Esophagus mucosa (tissue), 1 donor: ENCODE measurements around the gene CNTFR. TPM values are rescaled to one million over a fixed set of nuclear protein-coding genes. Genes with fewer than 3 reads are reported as not detected.

Experiments
- ATAC-seq: fragments of 200-7000 bp; cut with Tn5 transposase; one replicate; pipeline ENCODE4 v1.9.1; 2020
- total RNA-seq: library from RNA; stranded (reverse); gene quantifications from one replicate; pipeline ENCODE4 v1.2.4, GENCODE V29; 2023
- donor health status: DM: yes; HTN: yes; CAD: no.

CNTFR gene
- total RNA-seq, 1 donor from 2014 or later, result not detected

- no peak for ATAC-seq
Observed at GRCh38 chr9:34588671-34589635, 571 bp downstream of the CNTFR start.

- ATAC-seq, result no peak
Observed at GRCh38 chr9:34587271-34587670, 2.3 kb downstream of the CNTFR start.

DNA sequence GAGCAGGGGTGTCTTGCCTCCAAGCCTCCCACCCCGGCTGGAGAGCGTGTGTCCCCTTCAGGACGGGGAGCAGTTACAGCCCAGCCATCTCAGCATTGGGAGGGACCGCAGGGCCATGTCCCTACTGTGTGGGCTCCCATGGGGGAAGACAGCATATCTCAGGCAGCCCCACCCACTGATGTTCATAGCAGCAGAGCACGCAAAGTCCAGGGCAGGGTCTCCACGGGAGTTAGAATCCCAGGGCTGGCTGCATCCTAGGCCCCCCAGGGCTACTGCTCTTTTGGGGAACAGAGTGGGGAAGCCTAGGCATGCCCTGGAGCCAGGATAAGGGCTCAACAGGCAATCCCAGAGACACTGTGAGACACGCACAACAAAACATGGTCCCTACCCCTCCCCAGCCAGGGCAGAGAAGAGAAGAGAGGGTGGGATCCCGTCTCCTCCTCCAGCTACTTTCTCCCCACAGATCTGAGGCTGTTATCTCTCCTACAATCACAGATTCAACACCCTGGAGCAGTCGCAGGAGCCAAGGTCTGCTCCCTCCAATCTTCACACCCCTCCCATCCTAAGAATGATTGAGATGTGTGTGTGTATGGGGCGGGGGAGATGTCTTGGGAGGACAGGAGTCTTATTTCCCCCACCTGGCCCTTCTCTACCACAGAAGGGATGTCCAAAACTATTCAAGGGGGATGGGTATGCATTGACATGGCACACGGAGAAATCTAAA, 3.4 kb downstream of the CNTFR start:
- no peak for ATAC-seq

GRCh38 chr9:34584970-34585369, 4.6 kb downstream of the CNTFR start:
- ATAC-seq, result no peak

DNA sequence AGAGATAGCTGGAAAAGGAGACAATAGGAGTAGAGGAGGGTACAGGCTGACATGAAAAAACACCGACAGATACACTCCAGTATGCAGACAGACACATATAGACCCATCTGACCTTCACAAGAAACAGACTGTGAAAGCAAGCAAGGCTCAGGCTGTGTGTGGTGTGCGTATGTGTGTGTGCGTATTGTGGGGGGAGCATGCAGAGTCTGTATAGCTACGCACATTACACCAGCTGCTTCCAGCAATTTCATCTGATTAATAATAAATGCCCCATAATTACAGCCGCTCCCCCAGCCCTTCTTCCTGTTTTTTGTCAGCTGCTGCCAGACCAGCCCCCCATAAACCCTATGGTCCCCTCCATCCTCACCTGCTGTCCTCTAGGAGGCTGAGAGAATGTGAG, 6.7 kb downstream of the CNTFR start:
- no peak for ATAC-seq

GRCh38 chr9:34581318-34581717, 8.2 kb downstream of the CNTFR start:
- no peak for ATAC-seq

GRCh38 chr9:34580358-34580757, 9.2 kb downstream of the CNTFR start:
- no peak for ATAC-seq

DNA sequence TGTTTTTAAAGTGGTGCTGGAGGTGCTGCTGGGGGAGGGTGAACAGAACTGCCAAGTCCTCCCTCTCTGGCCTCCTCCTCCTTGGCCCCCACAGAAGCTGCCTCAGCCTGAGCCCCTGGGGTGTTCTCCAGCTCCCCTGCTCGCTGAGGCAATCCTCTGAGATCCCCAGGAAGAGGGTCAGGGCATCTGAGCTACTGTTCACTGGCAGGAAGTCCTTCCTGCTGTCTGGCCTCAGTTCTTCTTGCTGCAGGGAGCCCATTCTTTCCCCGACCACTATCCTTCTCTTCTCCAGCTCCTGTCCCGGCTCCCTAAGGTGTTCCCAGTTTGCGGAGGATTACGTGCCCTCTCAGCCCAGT, 9.7 kb downstream of the CNTFR start:
- ATAC-seq, result no peak

DNA sequence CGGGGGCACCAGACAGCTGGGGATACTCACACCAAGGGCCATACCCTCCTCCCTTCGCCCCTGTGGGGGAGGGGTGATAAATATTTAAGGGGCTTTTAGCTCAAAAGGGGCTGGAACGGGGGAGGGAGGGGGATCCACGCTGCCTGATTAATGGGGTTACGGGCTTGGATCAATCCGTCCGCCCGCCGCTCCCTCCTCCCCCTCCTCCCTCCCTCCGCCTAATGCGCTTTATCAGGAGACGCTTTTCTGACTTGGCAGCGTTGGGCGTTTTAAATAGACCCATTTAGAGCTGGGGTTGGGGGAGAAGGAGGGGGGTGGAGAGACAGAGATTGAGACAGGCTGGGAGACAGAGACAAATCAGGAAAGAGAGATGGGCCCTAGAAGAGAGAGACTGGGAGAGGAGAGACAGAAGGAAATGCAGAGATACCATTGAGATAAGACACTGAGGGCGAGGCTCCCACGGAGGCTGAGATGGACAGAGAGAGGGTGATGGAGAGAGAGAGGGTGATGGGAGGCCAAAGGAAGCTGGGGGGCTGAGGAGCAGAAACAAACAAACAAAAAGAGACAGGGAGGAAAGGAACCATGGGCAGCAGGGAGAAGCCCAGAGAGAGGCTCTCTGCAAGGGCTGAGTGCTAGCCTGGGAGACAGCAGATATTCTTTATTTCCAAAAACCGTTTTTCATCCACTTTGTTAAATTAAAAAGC, 10.3 kb downstream of the CNTFR start:
- ATAC-seq, result no peak

- no peak for ATAC-seq
Observed at GRCh38 chr9:34578241-34579103, 11.1 kb downstream of the CNTFR start.

GRCh38 chr9:34577400-34578240, 11.9 kb downstream of the CNTFR start:
- no peak for ATAC-seq

DNA sequence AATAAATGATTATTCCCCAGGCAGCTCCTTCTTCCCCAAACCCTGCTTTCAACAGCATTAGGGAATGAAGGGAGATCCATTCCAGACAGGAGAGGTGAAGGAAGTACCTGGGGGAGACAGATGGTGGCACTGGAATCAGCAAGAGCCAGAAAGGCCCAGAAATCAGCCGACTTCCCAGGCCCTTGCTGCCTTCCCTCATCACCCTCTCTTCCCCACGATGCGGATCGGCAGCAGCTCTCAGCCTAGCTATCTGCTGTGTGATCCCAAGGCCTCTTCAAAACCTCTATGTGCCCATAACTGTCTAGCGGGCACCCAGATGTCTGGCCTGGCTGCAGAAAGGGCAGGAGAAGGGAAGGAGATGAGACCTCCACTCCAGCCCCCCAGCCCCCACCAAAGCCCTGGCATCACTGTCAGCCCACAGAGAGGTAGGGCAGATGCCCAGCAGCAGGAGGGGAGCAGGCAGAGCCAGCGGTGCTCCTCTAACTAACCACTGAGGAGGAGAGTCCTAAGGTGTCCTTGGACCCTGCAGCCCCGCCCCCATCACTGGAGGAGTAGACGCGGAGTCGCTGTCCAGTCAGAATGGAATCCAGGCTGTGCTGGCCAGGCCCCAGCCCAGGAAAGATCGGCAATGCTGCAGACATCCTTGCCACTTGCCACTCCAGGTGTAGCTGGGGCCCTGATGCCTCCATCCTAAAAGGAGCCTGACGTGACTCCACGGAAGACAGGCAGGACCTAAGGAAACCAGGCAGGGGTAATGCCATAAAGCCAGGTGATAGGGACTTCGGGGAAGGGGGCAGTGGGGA, 12.7 kb downstream of the CNTFR start:
- no peak for ATAC-seq

DNA sequence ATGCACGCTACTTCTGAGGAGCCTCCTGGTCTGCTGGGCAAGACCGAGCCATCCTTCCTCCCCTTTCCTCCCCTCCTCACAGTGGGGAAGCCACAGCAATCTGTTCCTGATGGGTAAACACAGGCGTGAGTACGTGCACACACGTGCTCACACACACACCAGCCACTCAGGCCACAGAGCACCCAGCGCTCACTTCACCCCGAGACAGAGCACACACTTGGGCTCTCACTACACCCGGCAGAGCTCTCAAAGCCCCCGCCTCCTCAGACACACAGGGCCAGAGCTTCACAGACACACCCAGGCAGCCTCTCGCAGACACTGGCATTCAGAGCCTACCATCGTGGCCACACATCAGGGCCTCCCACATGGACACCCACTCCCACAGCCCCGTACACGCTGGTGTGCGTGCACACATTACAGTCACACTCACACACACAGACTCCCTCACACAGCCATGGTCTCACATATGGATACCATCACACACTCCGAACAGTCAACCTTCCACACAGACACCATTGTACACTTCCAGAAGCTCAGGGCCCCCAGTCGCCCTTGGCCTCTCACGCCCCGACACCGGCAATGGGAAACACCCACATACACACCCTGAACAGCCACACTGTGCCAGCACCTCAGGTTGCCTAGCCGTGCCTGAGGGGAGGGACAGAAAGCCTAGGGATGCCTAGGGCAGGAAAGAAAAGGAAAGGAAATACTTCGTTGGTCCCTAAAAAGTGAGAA, 13.5 kb downstream of the CNTFR start:
- ATAC-seq, result no peak

DNA sequence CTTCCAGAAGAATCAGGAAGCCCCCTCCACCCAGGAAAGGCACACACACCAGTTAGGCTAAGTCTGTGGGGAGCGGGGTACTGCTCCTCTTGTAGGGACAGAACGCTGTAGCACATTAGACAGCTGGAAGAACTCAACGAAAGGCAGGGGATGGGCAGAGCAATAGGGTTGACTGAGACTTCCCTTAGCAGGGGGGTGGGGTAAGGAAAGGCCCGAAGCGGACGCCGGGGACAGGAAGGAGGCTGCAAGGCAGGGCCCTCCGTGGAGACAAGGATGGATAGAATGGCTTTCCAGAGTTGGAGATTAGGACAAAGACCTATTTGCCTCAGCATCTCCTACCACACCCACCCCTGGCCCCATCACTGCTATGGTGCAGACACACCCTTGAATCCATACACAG, 14.3 kb downstream of the CNTFR start:
- ATAC-seq, result no peak

DNA sequence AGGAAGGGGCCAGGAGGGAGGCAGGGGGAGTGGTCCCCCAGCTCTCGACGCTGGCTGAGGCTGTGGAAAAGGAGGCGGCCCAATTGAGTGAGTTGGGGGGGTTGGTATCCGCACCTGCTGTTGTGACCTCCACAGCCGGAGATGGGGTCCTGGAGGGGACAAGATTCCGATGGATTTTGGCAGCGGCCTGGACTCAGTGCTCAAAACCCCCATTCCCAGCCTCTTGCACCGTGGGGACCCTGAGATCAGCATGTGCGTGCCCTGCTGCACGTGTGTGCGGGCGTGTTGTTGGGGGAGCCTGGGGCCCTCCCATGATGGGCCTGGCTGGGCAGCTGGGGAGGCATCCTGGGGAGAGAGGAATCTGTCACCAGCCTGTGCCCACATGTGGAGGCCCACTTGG, 15.0 kb downstream of the CNTFR start:
- ATAC-seq, result no peak

- no peak for ATAC-seq
Observed at GRCh38 chr9:34573599-34574325, 15.8 kb downstream of the CNTFR start.

DNA sequence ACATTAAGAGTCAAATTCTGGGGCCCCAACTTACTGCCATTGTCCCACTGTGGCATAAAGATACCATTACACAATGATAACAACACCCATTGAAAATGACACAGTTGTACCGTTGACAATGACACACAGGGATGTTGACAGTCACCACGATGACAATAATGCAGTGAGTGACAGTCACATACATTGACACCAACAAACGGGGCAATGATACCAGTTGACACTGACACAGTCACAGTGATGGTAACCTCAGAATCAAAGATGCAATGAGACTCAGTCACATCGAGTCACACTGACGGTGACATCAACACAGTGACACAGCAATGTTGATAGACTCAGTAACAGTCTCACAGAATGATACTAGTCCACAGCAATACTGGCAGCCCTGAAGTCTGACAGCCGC, 16.9 kb downstream of the CNTFR start:
- ATAC-seq, result no peak

DNA sequence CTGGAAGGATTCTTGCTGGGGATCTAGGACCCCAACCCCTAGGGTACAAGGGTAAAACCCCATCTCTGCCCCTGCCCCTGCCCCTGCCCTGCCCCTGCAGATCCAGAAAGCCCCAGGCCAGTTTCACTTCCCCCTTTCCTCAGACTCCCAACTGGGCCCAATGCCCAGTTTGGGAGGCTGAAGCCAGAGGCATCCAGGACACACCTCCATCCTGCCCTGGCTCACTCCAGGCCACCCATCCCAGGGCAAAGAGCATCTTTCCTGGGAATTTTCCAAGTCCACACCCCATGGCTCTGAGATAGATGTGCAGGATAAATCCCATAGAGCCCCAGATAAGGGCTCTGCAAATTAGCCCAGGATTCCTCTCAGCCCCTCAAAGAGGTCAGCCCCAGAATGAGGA, 17.4 kb downstream of the CNTFR start:
- ATAC-seq, result no peak

GRCh38 chr9:34571481-34571810, 18.1 kb downstream of the CNTFR start:
- no peak for ATAC-seq
